Adrenal gland (tissue), 5 donors: ENCODE data around the gene CCDC24.

Experiments used
- CTCF ChIP-seq, 6 experiments: fragments of 450-650 bp in 4 of 6; fragments of 200-600 bp in 2 of 6; sonication (generic) in 1 of 6; IDR thresholded peaks; 1 replicate in 5 of 6; 2 replicates in 1 of 6; pipeline versions ENCODE4 v1.5.1 to v1.8.0; 2016 to 2021; ENCODE audit warnings: antibody characterized with exemption in 6 of 6, mild to moderate bottlenecking in 2 of 6, moderate library complexity in 1 of 6
- POLR2A ChIP-seq, 2 donors: fragments of 450-650 bp; IDR thresholded peaks; one replicate each; pipeline ENCODE4 v1.6.1; 2017; ENCODE audit warnings: antibody characterized with exemption in 2 of 2, mild to moderate bottlenecking in 2 of 2, moderate library complexity in 1 of 2
- donor health status: DM: no; HTN: no; CAD: no.

GRCh38 chr1:43942411-43942810, 49.0 kb upstream of the CCDC24 start:
- TF ChIP-seq POLR2A (IDR thresholded peaks at IDR 0.05) (no peak), CTCF (IDR thresholded peaks at IDR 0.05) (no peak)
